HG02642 (cell line): Measurements from ENCODE around the gene PSD4.

Source experiments
- ATAC-seq: cut with Tn5 transposase; IDR thresholded peaks from one replicate; pipeline ENCODE4 v1.9.1; 2021; ENCODE audit warnings: mild to moderate bottlenecking; ENCODE audit not compliant: unreplicated experiment, poor library complexity

The PSD4 gene

DNA sequence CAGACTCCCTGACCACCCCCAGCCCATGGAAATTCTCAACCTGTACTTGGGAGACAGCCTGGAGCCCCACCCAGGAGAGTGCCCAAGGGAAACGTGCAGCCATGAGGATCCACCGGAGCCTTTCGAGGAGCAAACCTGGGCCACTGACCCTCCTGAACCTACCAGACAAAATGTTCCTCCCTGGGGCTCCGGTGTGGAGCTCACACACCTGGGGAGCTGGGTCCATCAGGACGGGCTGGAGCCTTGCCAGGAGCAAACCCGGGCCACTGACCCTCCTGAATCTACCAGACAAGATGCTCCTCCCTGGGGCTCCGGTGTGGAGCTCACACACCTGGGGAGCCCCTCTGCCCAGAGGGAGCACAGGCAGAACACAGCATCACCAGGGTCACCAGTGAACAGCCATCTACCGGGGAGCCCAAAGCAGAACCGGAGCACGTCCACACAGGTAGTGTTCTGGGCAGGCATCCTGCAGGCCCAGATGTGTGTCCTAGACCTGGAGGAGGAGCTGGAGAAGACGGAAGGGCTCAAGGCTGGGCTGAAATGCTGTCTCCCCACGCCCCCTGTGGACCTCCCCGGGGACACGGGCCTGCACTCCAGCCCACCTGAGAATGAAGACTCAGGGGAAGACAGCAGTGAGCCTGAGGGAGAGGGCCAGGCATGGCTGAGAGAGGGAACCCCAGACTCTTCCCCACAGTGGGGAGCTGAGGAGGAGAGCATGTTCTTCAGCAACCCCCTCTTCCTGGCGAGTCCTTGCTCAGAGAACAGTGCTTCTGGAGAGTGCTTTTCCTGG is 8.9 kb downstream of the PSD4 start:
- no peak for ATAC-seq

DNA sequence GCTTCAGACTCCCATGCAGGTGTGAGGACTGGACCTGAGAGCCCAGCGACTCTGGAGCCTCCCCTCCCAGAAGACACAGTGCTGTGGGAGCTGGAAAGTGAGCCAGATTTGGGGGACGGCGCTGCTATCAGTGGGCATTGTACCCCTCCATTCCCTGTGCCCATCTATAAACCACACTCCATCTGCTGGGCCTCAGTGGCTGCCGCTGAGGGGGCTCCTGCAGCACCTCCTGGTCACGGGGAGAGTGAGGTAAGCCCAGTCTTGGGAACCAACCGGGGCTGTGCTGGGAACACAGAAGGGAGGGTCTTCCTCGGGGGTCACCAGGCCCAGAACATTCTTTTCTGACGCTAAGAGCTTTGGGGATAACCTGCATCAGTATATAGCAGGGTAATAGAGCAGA is 9.5 kb downstream of the PSD4 start:
- no peak for ATAC-seq

DNA sequence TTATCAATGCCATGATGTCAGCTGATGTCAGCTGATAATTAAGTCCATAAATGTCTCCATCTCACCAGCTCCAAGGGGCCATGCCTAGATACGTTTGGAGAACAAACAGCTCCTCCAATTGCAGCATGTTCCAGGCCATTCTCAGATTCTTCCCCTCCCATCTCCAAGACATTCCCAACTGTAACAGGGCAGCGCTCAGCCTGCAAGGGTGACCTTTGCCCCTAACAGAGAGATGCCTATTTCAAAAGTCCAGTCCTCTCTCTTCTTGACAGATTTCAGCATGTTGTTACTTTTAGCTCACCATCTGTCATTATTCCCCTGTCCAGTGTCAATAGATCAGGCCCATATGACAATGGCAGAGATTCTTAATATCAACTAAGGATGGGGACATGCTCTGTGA is 9.9 kb downstream of the PSD4 start:
- no peak for ATAC-seq

DNA sequence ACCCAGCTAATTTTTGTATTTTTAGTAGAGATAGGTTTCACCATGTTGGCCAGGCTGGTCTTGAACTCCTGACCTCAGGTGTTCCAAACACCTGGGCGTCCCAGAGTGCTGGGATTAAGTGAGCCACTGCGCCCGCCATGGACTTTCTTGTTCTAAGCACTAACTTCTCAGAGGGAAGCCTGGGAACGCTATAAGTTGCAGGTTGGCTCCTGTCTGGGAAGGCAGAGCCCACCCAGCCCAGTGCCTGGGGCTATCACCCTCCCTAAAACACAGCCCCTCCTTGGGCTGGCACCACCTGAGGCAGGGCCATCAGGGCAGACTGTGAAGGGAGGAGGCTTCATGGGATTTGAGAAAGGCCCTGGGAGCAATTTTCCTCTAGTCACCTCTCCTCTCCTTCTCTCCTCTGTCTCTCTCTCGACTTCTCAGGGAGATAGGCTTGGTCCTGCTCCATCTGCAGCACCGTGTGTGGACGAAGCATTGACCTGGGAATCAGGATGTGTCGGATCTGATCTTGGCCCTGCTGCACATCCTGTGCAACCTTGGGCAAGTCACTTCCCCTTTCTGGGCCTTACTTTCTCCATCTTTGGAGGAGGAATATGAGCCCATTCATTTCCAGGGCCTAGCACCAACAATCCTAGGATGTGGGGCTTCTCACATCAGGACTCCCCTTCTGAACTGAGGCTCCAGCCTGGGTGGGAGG is 10.9 kb downstream of the PSD4 start:
- no peak for ATAC-seq

DNA sequence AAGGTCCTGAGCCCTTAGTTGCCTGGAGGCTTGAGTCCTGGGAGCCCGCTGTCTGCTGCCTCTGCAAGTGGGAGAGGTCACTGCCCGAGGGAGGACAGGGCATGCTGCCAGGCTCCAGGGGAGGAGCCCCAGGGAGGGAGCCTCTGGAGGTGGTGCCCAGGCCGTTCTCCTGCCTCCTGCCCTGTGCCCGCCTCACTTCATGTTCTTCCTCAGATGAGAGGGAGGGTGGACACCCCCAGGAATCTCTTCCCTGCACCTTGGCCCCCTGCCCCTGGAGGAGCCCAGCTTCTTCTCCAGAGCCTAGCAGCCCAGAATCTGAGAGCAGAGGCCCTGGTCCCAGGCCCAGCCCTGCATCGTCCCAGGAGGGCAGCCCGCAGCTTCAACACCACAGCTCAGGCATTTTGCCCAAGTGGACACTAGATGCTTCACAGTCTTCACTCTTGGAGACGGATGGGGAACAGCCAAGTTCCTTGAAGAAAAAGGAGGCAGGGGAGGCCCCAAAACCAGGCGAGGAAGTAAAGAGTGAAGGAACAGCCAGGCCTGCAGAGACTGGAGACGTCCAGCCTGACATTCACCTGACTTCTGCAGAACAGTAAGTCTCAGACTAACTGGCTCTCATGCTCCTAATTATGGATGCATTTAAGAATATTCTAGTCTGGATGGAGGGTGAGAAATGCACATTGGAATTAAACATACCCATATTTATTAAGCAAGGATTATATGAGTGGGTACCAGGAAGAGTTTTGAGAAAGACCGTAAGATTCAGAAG is 12.1 kb downstream of the PSD4 start:
- ATAC-seq: no peak

DNA sequence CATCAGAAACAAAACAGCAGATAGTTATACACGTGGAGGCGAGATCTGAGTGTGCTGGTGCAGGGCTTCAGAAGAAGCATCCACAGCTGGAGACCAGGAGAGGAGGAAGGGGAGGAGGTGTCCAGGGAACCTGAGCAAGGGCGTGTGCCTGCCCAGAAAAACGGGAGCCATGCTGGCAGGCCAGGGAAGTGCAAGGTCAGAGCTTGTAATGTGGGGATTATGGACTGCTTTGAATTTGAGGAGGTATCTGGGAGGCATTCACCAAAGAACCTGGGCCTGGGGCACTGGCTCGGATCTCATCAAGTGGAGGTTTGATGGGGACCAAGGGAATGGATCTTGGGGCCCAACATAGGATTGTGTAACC is 12.6 kb downstream of the PSD4 start:
- ATAC-seq: no peak

DNA sequence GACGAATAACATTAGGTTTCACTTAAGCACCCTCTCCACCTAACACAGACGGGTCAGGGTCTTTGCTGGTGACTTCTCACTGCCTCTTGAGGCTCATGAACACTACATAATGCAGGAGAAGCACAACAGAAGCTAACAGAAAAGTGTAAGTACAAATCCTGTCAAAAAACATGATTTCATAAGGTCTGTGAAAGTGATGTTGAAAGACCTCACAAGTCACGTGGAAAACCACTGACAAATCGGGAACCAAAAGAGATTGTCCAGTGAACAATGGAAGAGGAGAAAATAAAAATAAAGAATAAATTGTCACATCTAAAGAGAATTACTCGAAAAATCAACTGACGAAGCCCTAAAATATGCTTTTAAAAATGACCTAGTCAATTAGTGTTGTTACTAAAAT is 14.0 kb downstream of the PSD4 start:
- no peak for ATAC-seq

DNA sequence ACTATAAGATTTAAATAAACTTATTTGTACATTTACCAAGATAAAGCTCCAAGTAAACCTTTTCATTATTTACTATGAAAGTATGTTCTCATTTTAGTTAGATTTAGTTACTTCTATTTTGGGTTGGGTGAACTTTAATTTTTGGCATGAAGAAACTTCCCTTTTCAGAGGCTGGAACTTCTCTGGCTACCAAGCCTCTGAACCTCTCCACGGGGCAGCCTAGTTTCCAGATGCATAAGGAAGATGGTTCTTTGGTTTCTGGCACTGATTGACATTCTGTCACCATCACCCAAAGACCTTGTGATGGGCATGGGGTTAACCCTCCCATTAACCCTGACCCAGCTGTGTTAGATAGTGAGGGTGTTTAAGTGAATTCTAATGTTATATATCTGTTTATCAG is 17.1 kb downstream of the PSD4 start:
- ATAC-seq: no peak

DNA sequence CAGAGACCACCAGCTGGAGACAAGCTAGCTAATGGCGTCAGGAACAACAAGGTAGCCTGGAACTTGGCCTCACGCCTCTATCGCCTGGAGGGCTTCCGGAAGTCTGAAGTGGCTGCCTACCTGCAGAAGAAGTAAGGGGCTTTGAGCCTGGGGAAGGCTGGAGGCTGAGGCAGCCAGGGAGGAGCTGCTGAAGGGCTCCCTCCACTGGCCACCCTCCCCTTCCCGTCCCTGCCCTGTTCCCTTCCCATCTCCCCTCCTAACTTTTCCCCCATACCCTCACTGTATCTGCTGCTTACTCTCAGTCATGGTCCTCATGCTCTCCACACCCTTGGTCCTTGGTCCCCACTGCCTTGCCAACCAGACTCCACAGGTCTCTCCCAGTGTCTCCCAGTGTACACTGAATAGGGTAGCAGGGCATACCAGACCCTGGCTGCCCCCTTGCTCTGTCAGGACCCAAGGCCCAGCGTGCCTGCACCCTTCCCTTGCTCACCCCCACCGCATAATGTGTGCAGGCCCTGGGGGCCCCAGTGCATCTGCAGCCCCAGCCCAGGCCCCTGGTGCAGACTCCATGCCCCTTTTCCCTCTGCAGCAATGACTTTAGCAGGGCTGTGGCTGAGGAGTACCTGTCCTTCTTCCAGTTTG is 18.8 kb downstream of the PSD4 start:
- ATAC-seq: no peak

DNA sequence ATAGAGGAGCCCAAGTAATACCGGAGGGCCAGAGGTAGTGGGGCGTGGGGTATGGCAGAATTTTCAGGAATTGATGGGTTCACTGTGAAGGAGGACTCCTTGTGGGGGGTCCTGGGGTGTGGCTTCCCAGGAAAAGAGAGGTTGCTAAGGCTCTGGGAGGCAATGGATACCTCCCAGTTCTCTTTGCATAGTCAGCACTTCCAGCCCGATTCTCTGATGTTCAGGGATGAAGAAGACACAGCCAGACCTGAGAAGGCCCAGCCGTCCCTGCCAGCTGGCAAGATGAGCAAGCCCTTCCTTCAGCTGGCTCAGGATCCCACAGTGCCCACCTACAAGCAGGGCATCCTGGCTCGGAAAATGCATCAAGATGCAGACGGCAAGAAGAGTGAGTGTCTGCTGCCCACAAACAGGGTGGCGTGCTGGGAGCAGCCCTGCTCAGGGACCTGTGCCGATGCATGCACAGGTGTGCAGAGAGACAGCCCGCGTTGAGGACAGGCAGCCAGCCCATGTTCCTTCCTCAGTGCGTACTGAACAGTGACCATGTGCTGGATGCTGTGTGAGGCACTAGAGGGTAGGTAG is 22.2 kb downstream of the PSD4 start:
- ATAC-seq: no peak

DNA sequence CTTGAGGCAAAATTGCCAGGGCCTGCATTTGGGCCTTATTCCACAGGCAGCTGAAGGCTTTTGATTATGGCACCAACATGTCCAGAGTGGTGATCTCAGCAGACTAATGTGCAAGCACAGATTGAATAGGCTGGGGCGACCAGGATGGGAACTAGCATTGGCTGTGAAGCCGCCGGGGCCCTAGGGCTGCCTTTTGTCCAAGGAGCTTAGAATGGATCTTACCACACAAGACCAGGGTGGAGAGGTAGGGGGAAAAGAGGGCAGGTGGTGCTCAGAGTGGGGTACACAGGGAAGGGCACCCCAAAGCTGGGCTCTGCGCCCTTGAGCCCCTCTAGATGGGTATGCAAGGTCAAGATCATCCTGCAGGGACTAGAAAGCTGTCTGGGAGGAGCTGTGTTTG is 23.1 kb downstream of the PSD4 start:
- ATAC-seq: no peak

DNA sequence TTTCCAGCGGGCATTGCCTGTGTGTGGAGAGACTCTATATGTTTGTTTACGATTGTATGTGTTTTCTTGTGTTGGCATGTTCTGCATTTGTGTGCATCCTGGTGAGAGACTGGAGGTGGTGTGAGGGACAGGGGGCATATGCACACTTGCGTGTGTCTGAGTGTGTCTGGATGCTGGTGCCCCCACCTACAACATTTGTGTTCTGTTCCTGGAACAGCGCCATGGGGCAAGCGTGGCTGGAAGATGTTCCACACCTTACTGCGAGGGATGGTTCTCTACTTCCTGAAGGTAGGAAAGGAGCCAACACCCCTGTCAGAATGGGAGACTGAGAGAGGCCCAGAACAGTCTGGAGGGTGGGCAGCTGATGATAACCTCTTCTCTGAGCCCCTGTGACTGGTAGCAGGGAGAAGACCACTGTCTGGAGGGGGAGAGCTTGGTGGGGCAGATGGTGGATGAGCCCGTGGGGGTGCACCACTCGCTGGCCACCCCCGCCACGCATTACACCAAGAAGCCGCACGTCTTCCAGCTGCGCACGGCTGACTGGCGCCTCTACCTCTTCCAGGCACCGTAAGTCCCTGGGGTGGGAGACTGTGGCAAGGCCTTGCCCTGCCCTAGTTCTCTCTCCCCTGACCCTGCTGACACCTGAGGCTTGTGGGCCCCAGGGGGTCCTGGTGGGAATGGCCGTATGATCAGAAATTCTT is 23.7 kb downstream of the PSD4 start:
- ATAC-seq: no peak

DNA sequence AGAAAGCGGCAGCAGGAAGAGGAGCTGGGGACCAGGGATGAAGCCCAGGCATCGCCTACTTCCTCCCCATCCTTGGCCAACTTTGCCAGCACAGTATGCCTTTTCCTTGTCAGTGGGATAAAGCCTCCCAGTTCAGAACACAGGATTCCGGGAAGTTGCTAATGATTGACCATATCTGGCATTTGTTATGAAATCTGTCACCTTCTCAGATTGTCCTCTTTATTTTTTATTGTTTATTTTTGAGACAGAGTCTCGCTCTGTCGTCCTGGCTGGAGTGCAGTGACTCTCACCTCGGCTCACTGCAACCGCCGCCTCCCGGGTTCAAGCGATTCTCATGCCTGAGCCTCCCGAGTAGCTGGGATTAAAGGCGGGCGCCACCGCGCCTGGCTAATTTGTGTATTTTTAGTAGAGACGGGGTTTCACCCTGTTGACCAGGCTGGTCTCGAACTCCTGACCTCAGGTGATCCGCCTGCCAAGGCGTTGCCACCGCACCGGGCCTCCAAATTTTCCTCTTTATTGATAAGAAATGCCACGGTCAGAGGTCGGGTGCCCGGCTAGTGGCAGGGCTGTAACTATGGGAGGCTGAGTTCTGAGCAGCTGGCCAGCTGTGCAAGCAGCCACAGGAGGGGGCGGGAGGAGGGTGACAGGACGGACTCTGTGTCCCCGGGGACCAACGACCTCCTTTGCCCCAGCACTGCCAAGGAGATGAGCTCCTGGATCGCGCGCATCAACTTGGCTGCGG is 24.4 kb downstream of the PSD4 start:
- ATAC-seq: peak; percentile 1

DNA sequence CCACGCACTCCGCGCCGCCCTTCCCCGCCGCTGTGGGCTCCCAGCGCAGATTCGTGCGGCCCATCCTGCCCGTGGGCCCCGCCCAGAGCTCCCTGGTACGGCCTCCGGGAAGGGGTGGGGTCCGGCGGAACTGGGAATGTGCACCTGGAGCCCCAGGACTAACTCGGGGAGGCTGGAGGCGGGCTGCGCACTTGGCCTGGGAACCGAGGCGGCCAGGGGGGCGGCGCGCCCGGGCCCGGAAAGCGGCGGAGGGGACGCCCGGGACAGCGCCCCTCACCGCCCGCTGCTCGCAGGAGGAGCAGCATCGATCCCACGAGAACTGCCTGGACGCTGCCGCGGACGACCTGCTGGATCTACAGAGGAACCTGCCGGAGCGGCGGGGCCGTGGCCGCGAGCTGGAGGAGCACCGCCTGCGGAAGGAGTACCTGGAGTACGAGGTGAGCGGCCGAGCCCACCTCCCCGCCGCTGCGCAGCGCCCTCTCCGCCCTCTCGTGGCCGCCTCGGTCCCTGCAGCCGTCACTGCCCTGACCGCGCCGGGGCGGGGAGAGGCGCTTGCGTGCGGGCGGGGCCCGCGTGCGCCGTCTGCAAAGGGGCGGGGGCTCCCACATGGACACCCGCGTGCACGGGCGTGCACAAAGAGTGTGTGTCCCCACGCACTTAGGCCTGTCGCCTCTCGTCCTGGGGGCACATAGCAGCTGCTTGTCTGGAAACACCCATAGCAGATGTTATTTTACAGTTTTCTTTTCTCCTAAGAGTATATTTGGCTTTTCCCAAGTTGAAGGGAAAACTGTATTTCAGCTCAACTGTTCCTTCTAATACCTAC is 25.2 kb downstream of the PSD4 start:
- peak; percentile 85 for ATAC-seq

DNA sequence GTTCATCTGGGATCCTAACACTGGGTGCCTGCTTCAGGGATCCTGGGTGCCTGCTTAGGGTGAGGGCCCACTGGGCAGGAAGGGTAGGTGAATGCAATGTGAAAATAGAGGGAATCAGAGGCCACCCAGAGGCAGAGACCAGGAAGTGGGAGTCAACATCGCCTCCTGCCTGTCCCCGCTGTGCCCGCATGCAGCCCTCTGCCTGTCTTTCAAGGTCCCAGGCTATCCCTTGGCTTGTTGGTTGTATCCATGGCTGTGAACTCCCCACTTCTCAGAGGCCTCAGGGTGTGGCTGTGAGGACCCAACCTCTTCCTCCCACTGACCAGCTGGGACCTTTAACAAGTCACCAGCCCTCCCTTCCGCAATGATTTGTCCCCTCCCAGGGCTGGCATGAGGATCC is 26.5 kb downstream of the PSD4 start:
- ATAC-seq: no peak

DNA sequence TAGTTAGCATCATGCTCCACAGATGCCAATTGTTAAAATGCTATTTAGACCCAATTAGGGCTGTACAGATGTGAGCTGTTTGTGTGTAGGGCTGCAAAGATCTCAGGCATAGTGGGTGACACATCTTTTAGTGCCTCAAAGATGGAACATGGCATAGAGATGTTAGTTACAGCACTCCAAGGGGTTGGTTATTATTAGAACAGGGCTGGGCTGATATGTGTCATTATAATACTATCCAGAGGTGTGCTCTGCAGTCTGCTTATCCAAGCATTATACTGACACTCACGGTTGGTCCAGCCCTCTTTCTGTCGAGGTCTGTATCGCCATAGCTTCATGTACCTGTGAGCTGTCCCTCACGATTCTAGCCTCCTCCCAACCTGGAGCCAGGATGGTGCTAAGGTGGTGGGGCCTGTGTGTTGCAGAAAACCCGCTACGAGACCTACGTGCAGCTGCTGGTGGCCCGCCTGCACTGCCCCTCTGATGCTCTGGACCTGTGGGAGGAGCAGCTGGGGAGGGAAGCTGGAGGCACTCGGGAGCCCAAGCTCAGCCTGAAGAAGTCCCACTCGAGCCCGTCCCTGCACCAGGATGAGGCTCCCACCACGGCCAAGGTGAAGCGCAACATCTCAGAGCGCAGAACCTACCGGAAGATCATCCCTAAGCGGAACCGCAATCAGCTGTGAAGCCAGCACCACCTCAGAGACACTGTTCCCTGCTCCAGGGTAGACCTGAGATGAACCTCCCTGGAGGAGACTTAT is 27.1 kb downstream of the PSD4 start:
- ATAC-seq: no peak

DNA sequence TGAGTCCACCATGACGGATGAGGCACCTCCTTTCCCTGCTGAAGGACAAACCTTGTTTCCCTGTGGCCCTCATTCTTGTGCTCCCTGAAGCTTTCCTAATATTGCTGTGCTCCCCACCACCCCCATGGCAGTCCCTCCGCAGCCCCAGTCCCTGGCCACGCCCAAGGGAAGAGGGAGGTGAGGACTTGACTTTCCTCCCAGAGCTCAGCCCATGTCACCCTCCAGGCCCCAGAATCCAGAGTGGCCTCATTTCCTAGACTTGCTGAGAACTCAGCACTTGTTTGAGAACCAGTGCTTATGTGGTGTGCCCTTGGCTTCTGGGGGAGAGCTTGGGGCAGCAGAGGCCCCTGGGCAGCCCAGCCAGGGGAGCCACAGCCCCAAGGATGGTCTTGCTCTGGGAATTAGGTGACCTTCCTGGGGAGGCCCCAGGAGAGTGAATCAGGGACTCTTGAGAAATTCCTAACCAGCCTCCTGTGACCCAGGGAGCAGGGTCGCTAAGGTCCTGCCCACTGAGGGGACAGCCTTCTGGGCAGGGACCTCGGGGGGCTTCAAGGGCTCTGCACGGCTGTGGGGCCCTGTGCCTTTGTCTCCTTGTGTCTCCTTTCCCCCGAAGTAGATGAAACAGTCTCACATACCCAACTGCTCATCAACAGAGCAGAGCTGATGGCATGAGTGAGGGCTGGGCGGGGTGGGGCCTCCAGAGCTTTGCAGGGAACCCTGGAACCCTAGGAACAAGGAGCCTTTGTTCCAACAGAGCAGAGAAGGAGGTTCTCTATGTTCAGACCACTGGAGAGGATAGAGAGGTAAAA is 27.9 kb downstream of the PSD4 start:
- ATAC-seq: no peak
